Peyer's patch (tissue), 4 donors: Measurements from ENCODE around the gene ACTR1A. TPM values are rescaled to one million over a fixed set of nuclear protein-coding genes. Genes with fewer than 3 reads are reported as not detected.
A peak's percentile ranks its signal among the peaks of the same experiment; 100 is the strongest.
"Not testable (repeated sequence)": the region's sequence is repeated elsewhere in the genome, so short reads cannot be mapped to it uniquely, and the experiment has no call there.

Experiments used
- DNase-seq, 3 donors: peaks; one replicate each; pipeline ENCODE4 v3.0.0-alpha.2; 2017 to 2019
- H3K27ac ChIP-seq, 4 donors: fragments of 200-600 bp; sonication (generic); one replicate each; pipeline ENCODE4 v1.5.1; 2016 to 2019
- H3K27me3 ChIP-seq, 2 donors: fragments of 200-600 bp; sonication (generic); one replicate each; pipeline ENCODE4 v1.5.1; 2019
- H3K36me3 ChIP-seq, 3 donors: fragments of 200-600 bp; sonication (generic); one replicate each; pipeline ENCODE4 v1.5.1; 2016 to 2019
- H3K4me1 ChIP-seq, 4 donors: fragments of 200-600 bp; sonication (generic); one replicate each; pipeline ENCODE4 v1.5.1; 2016 to 2019
- H3K4me3 ChIP-seq, 4 donors: fragments of 200-600 bp; sonication (generic); 1 replicate in 3 of 4; 2 replicates in 1 of 4; pipeline ENCODE4 v1.5.1; 2016 to 2019; ENCODE audit warnings: mild to moderate bottlenecking in 1 of 4
- H3K9me3 ChIP-seq, 4 donors: fragments of 200-600 bp; sonication (generic); one replicate each; pipeline ENCODE4 v1.5.1; 2016 to 2019; ENCODE audit warnings: mild to moderate bottlenecking in 1 of 4
- POLR2A ChIP-seq, 2 donors: fragments of 450-650 bp; IDR thresholded peaks; one replicate each; pipeline ENCODE4 v1.5.1; 2017; ENCODE audit warnings: antibody characterized with exemption in 2 of 2, mild to moderate bottlenecking in 2 of 2, moderate library complexity in 2 of 2
- total RNA-seq, 4 donors: library from RNA; depleted of rRNA; stranded (reverse); fragments of >200 nt; gene quantifications; one replicate each; pipeline ENCODE4 v1.1.0, GENCODE V29; 2016
- TF ChIP-seq, protein P1 (sequence below), 6 experiments: fragments of 450-650 bp in 4 of 6; fragments of 200-600 bp in 2 of 6; sonication (generic) in 1 of 6; IDR thresholded peaks; one replicate each; pipeline ENCODE4 v1.5.1; 2017 to 2019; ENCODE audit warnings: antibody characterized with exemption in 6 of 6, mild to moderate bottlenecking in 3 of 6, moderate library complexity in 1 of 6

The ACTR1A gene
- total RNA-seq, 4 donors from 2014 or later, result 41.3 to 79.7 (median 71.3) TPM

DNA sequence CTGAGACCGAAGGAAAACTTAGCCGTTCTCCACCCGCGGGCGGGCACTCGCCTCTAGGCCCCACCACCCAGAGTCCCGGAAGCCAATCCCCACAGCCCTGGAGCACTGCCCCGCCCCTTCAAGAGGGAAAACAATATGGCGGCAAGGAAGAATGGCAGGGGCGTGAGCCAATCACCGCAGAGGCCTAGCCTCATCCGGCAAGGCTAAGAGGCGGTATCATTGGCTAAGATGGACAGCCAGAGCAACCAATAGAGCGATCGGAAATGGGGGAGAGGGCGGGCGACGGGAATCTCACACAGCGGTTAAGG lies 529 bp downstream of the ACTR1A start:
- H3K27ac ChIP-seq, result peak overlapping the region; percentile 92 to 95 (median 94)
- H3K36me3 ChIP-seq, result no peaks in the 10 kb centered on the region
- H3K4me1 ChIP-seq, result peaks cover 0 to 25% (median 9%) of the 10 kb centered on the region in 4 donors
- H3K4me3 ChIP-seq, result peak overlapping the region; percentile 90 to 97 (median 94)
- peak; percentile 98 to 100 (median 99) for DNase-seq
- TF ChIP-seq, protein P1, sequence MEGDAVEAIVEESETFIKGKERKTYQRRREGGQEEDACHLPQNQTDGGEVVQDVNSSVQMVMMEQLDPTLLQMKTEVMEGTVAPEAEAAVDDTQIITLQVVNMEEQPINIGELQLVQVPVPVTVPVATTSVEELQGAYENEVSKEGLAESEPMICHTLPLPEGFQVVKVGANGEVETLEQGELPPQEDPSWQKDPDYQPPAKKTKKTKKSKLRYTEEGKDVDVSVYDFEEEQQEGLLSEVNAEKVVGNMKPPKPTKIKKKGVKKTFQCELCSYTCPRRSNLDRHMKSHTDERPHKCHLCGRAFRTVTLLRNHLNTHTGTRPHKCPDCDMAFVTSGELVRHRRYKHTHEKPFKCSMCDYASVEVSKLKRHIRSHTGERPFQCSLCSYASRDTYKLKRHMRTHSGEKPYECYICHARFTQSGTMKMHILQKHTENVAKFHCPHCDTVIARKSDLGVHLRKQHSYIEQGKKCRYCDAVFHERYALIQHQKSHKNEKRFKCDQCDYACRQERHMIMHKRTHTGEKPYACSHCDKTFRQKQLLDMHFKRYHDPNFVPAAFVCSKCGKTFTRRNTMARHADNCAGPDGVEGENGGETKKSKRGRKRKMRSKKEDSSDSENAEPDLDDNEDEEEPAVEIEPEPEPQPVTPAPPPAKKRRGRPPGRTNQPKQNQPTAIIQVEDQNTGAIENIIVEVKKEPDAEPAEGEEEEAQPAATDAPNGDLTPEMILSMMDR (IDR thresholded peaks at IDR 0.05), result no peak
- TF ChIP-seq POLR2A (IDR thresholded peaks at IDR 0.05), result no peak
- H3K9me3 ChIP-seq, result no peaks in the 10 kb centered on the region
- H3K27me3 ChIP-seq, result no peaks in the 10 kb centered on the region

DNA sequence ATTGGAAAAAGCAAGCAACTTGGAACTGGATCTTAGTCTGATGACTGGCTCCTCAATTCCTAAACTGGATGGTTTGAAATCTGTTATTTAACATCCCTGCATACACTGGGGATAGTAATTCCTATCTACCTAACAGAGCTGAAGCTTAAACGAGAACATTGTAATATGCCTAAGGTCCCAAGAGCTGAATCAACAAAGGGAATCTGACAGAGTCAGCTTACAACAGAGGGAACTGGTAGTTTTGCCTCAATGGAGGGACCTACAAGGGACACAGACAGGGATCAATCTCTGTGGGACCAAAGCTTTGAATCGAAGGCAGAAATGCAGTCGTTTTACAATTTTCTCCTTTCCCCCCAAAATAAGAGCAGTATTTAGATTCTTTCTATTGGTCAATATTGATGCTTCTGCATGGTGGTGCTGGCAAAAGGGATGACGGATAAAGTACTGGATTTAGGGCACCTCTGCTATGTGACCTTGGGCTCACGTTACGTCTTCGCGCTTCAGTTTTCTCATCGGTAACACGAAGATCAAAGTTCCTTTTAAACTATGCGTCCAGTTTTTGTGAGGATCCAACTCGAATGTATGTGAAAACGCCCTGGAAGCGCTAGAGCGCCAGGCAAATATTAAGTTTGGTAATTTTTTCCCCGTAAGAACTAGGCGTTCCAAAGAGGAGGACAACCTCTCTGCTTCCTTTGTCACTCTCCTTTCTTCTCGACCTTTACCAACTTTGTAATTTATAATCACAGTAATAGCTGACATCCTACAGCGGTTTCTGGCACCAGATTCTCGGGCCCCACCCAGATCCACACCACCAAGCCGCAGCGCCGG lies 1.1 kb downstream of the ACTR1A start:
- H3K4me3 ChIP-seq, result peak overlapping the region; percentile 90 to 97 (median 94)
- H3K4me1 ChIP-seq, result peaks cover 0 to 25% (median 9%) of the 10 kb centered on the region in 4 donors
- no peaks in the 10 kb centered on the region for H3K36me3 ChIP-seq
- H3K27me3 ChIP-seq, result no peaks in the 10 kb centered on the region
- DNase-seq, result no peak
- no peaks in the 10 kb centered on the region for H3K9me3 ChIP-seq
- TF ChIP-seq POLR2A (IDR thresholded peaks at IDR 0.05), result peak in 1 of 2 donors; percentile 40
- TF ChIP-seq, protein P1 (IDR thresholded peaks at IDR 0.05), result no peak
- peak overlapping the region; percentile 69 to 95 (median 94) for H3K27ac ChIP-seq

DNA sequence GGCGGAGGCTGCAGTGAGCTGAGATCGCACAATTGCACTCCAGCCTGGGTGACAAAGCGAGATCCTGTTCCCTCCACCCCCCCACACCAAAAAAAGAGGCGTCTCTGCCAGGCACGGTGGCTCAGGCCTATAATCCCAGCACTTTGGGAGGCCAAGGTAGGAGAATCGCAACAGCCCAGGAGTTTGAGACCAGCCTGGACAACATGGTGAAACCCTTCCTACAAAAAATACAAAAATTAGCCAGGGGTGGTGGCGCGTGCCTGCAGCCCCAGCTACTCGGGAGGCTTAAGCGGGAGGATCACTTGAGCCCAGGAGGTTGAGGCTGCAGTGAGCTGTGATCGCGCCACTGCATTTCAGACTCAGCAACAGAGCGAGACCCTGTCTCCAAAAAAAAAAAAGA lies 1.8 kb downstream of the ACTR1A start:
- H3K4me1 ChIP-seq, result peaks cover 0 to 25% (median 9%) of the 10 kb centered on the region in 4 donors
- H3K36me3 ChIP-seq, H3K4me3 ChIP-seq, H3K9me3 ChIP-seq, H3K27ac ChIP-seq, DNase-seq, H3K27me3 ChIP-seq: not testable (repeated sequence)

DNA sequence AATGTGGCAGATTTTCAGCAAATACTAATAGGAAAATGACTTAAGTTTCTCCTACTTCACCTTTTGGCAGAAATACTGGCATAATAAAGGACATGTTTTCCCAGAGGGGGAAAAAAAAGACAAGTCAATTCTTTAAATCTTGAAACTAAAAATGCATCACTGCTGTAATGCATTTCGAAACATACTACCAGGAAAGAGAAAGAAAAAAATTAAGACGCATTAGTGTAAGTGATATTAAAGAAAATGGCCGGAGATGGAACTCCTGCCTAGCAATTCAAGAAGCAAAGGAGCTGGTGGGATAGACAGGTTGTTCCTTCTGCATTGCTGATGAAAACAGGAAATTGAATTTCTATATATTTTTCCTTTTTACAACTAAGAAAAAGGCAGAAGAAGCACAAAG lies 3.2 kb downstream of the ACTR1A start:
- H3K4me1 ChIP-seq, result peaks cover 0 to 18% (median 4%) of the 10 kb centered on the region in 4 donors
- H3K27ac ChIP-seq, result no peak overlapping the region
- DNase-seq, result no peak
- no peaks in the 10 kb centered on the region for H3K36me3 ChIP-seq
- no peaks in the 10 kb centered on the region for H3K9me3 ChIP-seq
- H3K4me3 ChIP-seq, result no peak overlapping the region
- TF ChIP-seq, protein P1 (IDR thresholded peaks at IDR 0.05), result no peak
- TF ChIP-seq POLR2A (IDR thresholded peaks at IDR 0.05), result no peak
- H3K27me3 ChIP-seq, result no peaks in the 10 kb centered on the region

DNA sequence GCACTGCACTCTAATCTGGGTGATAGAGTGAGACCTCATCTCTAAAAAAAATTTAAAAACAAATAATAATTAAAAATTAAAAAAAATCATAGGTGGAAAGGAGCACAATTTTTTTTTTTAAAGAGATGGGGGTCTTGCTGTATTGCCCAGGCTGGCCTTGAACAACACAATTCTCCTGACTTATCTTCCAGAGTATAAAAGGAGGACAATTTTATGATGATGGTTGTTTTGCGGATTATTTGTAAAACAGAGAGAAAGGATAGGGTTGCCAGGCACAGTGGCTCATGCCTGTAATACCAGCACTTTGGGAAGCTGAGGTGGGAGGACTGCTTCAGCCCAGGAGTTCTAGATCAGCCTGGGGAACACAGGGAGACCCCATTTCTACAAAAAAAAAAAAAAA lies 5.0 kb downstream of the ACTR1A start:
- Histone ChIP-seq H3K36me3 (no peaks in the 10 kb centered on the region), H3K4me3 (no peak overlapping the region)

DNA sequence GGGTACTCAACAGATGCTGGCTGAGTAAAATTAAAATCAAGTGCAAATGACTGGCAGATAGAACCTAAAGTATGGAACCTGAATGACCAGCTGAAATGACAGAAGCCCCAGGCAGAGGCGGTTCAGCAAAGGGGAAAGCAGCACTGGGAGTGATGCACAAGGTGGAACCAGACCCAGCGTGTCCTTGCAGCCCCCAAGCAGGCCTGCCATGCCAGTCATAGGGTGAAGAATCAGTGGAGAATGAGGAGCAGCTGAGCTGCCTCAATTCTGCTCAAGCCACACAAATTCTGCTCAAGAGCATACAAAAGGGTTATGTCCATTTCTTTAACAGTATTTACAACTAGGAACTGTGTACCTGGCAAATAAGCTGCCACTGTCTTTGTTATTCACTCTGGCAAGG lies 8.7 kb downstream of the ACTR1A start:
- Histone ChIP-seq H3K27me3 (no peaks in the 10 kb centered on the region), H3K4me1 (peaks cover 0 to 9% (median 0%) of the 10 kb centered on the region in 4 donors), H3K36me3 (peaks cover 0 to 20% (median 0%) of the 10 kb centered on the region in 3 donors), H3K9me3 (no peaks in the 10 kb centered on the region), H3K4me3 (no peak overlapping the region), H3K27ac (no peak overlapping the region)
- TF ChIP-seq, protein P1 (IDR thresholded peaks at IDR 0.05), result no peak
- no peak for TF ChIP-seq POLR2A (IDR thresholded peaks at IDR 0.05)
- no peak for DNase-seq

More for the DNA sequence above, 5.0 kb downstream of the ACTR1A start:
- Histone ChIP-seq H3K9me3 (no peaks in the 10 kb centered on the region), H3K4me1 (peaks cover 0 to 20% (median 2%) of the 10 kb centered on the region in 4 donors), H3K27me3 (no peaks in the 10 kb centered on the region), H3K27ac (no peak overlapping the region)
- TF ChIP-seq, protein P1 (IDR thresholded peaks at IDR 0.05), result no peak
- TF ChIP-seq POLR2A (IDR thresholded peaks at IDR 0.05), result no peak
- DNase-seq, result no peak
